HG02973 (cell line): ENCODE data around the gene CDC27.
"Not testable (repeated sequence)": the region's sequence is repeated elsewhere in the genome, so short reads cannot be mapped to it uniquely, and the experiment has no call there.

Experiments used
- ATAC-seq: cut with Tn5 transposase; IDR thresholded peaks from one replicate; pipeline ENCODE4 v1.9.1; 2021; ENCODE audit warnings: moderate library complexity; ENCODE audit not compliant: unreplicated experiment

Gene CDC27

GRCh38 chr17:47162013-47162622, 27.0 kb downstream of the CDC27 start:
- no peak for ATAC-seq

- no peak for ATAC-seq
These were observed 29.8 kb downstream of the CDC27 start for GRCh38 chr17:47159315-47159714.

GRCh38 chr17:47145351-47145750, 43.7 kb downstream of the CDC27 start:
- no peak for ATAC-seq

- no peak for ATAC-seq
These were observed 53.9 kb downstream of the CDC27 start for GRCh38 chr17:47135235-47135634.

- ATAC-seq: not testable (repeated sequence)
These were observed 54.7 kb downstream of the CDC27 start for GRCh38 chr17:47134354-47134753.

- no peak for ATAC-seq
These were observed 57.3 kb downstream of the CDC27 start for GRCh38 chr17:47131761-47132160.

- not testable (repeated sequence) for ATAC-seq
These were observed 62.3 kb downstream of the CDC27 start for GRCh38 chr17:47126835-47127234.

GRCh38 chr17:47123262-47123661, 65.8 kb downstream of the CDC27 start:
- ATAC-seq: not testable (repeated sequence)

GRCh38 chr17:47120521-47121095, 68.5 kb downstream of the CDC27 start:
- no peak for ATAC-seq

GRCh38 chr17:47119746-47120520, 69.2 kb downstream of the CDC27 start:
- no peak for ATAC-seq

- no peak for ATAC-seq
These were observed 71.7 kb downstream of the CDC27 start for GRCh38 chr17:47117386-47117785.

- no peak for ATAC-seq
These were observed 83.0 kb downstream of the CDC27 start for GRCh38 chr17:47106130-47106529.

GRCh38 chr17:47105246-47105645, 83.8 kb downstream of the CDC27 start:
- ATAC-seq: not testable (repeated sequence)

GRCh38 chr17:47102914-47103313, 86.2 kb downstream of the CDC27 start:
- no peak for ATAC-seq

- peak; percentile 95 for ATAC-seq
These were observed 88.9 kb downstream of the CDC27 start for GRCh38 chr17:47099987-47100711.

GRCh38 chr17:47099451-47099986, 89.6 kb downstream of the CDC27 start:
- peak; percentile 6 for ATAC-seq

GRCh38 chr17:47096343-47096742, 92.8 kb downstream of the CDC27 start:
- no peak for ATAC-seq

- no peak for ATAC-seq
These were observed 93.8 kb downstream of the CDC27 start for GRCh38 chr17:47095268-47095667.

- no peak for ATAC-seq
These were observed 102.0 kb downstream of the CDC27 start for GRCh38 chr17:47087093-47087492.

GRCh38 chr17:47085736-47086135, 103.4 kb downstream of the CDC27 start:
- ATAC-seq: no peak

- ATAC-seq: no peak
These were observed 110.3 kb downstream of the CDC27 start for GRCh38 chr17:47078801-47079200.
